SH-SY5Y (cell line): ENCODE measurements around the gene SNX12.

Source experiments
- GATA2 ChIP-seq: IDR thresholded peaks from 2 replicates; pipeline ENCODE4 v1.6.1; 2011; ENCODE audit warnings: mild to moderate bottlenecking, low read depth, low read length
- GATA3 ChIP-seq: IDR thresholded peaks from 2 replicates; pipeline ENCODE4 v1.6.1; 2011; ENCODE audit warnings: low read depth, mild to moderate bottlenecking, low read length, moderate library complexity

DNA sequence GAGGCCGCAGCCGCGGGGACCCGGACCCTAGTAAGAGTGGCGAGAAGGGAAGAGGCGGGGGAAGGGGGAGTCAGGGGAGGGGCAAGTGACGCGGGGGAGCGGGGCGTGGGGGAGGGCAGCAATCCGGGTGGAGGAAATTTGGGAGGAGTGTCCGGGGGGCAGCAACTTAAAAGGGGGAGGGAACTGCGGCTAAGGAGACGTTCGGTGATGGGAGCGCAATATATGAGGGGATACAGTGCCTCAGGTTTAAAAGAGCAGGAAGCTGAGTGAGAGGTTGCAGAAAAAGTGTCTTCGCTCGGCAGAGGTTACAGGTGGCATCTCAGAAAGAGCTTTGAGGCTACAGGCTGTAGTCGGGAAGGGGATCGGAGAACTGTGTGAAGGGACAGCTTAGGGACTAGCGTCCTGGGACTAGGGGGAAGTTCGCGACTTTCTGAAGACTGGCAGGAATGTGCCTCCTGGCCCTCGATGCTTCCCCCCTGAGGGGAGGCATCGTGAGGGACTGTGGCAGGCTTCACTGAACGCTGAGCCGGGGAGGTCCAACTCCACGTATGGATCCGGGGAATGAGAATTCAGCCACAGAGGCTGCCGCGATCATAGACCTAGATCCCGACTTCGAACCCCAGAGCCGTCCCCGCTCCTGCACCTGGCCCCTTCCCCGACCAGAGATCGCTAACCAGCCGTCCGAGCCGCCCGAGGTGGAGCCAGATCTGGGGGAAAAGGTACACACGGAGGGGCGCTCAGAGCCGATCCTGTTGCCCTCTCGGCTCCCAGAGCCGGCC lies 28.0 kb upstream of the SNX12 start:
- TF ChIP-seq GATA2 (no peak), GATA3 (no peak)
